IMR-90 (cell line): Measurements from ENCODE around the gene FAM149B1. TPM values are rescaled to one million over a fixed set of nuclear protein-coding genes. Genes with fewer than 3 reads are reported as not detected.

ENCODE experiments used
- ATAC-seq: fragments of 200-7000 bp; cut with Tn5 transposase; 2 replicates; pipeline ENCODE4 v1.9.1; 2020; ENCODE audit warnings: low read depth, mild to moderate bottlenecking, moderate library complexity
- BruUV-seq: library from RNA; stranded (reverse); fragments of 400-500 nt; replicated peaks from 2 replicates; lab custom pipeline; 2021; lab: Mats Ljungman, UMichigan
- CTCF ChIA-PET: fragments of 300-600 bp; formaldehyde crosslinking; extraction: SDS; loops from one replicate; lab custom pipeline; 2021; ENCODE audit warnings: antibody characterized with exemption; lab: Yijun Ruan, JAX
- POLR2A ChIA-PET: fragments of 300-600 bp; sonication (Branson Sonifier 250); formaldehyde crosslinking; loops from one replicate; lab custom pipeline; 2022; ENCODE audit warnings: antibody characterized with exemption; ENCODE audit not compliant: unreplicated experiment; lab: Charles Lee
- DNase-seq: peaks from one replicate; pipeline ENCODE4 v3.0.0; 2013
- H2AFZ ChIP-seq: replicated peaks from 2 replicates; pipeline ENCODE3; 2013; ENCODE audit warnings: low read length, mild to moderate bottlenecking; ENCODE audit not compliant: poor library complexity
- H2AK5ac ChIP-seq: 2 replicates; pipeline ENCODE4 v1.6.1; 2013; ENCODE audit warnings: low read depth, low read length, inconsistent platforms
- H2AK9ac ChIP-seq: replicated peaks from 2 replicates; pipeline ENCODE3; 2013; ENCODE audit warnings: mild to moderate bottlenecking, low read depth, low read length, moderate library complexity; ENCODE audit not compliant: poor library complexity
- H2BK120ac ChIP-seq: 2 replicates; pipeline ENCODE4 v1.6.1; 2013; ENCODE audit warnings: low read depth, low read length, inconsistent platforms
- H2BK15ac ChIP-seq: 3 replicates; pipeline ENCODE4 v1.6.1; 2013; ENCODE audit warnings: low read depth, low read length, inconsistent platforms
- H2BK20ac ChIP-seq: 2 replicates; pipeline ENCODE4 v1.6.1; 2013; ENCODE audit warnings: low read depth, mild to moderate bottlenecking, inconsistent platforms, low read length, moderate library complexity
- H2BK5ac ChIP-seq: 2 replicates; pipeline ENCODE4 v1.6.1; 2013; ENCODE audit warnings: mild to moderate bottlenecking, low read depth, low read length, inconsistent platforms; ENCODE audit not compliant: poor library complexity, severe bottlenecking
- H3K14ac ChIP-seq: replicated peaks from 2 replicates; pipeline ENCODE4 v1.6.1; 2013; ENCODE audit warnings: low read depth, low read length, inconsistent platforms
- H3K18ac ChIP-seq: 2 replicates; pipeline ENCODE4 v1.6.1; 2013; ENCODE audit warnings: low read depth, low read length, control low read depth
- H3K23ac ChIP-seq: 2 replicates; pipeline ENCODE4 v1.6.1; 2013; ENCODE audit warnings: low read depth, low read length, inconsistent platforms
- H3K27ac ChIP-seq: 2 replicates; pipeline ENCODE4 v1.5.1; 2013; ENCODE audit warnings: mild to moderate bottlenecking, control low read depth, low read length; ENCODE audit not compliant: insufficient read depth
- H3K27me3 ChIP-seq: 2 replicates; pipeline ENCODE4 v1.6.1; 2013; ENCODE audit warnings: low read length; ENCODE audit not compliant: control insufficient read depth, insufficient read depth
- H3K36me3 ChIP-seq: 2 replicates; pipeline ENCODE4 v1.6.1; 2013; ENCODE audit warnings: low read length, mixed read lengths; ENCODE audit not compliant: control insufficient read depth, insufficient read depth
- H3K4ac ChIP-seq: 2 replicates; pipeline ENCODE4 v1.6.1; 2013; ENCODE audit warnings: low read depth, low read length, inconsistent platforms
- H3K4me1 ChIP-seq: 2 replicates; pipeline ENCODE4 v1.6.1; 2013; ENCODE audit warnings: low read length, mixed read lengths; ENCODE audit not compliant: control insufficient read depth, insufficient read depth
- H3K4me2 ChIP-seq: 2 replicates; pipeline ENCODE4 v1.6.1; 2013; ENCODE audit warnings: low read depth, mild to moderate bottlenecking, control low read depth, low read length, moderate library complexity
- H3K4me3 ChIP-seq: 2 replicates; pipeline ENCODE4 v1.5.1; 2013; ENCODE audit warnings: low read depth, mild to moderate bottlenecking, control low read depth, low read length, moderate library complexity; ENCODE audit not compliant: insufficient read depth
- H3K56ac ChIP-seq: 2 replicates; pipeline ENCODE4 v1.6.1; 2013; ENCODE audit warnings: low read length, inconsistent platforms; ENCODE audit not compliant: insufficient read depth; ENCODE audit errors: extremely low read depth
- H3K79me1 ChIP-seq, 2 experiments: 2 replicates each; pipeline ENCODE4 v1.6.1; 2013; ENCODE audit warnings: low read length in 2 of 2, inconsistent platforms in 1 of 2, low read depth in 1 of 2
- H3K9ac ChIP-seq: 2 replicates; pipeline ENCODE4 v1.6.1; 2013; ENCODE audit warnings: low read depth, low read length, control low read depth
- H3K9me1 ChIP-seq: 2 replicates; pipeline ENCODE4 v1.6.1; 2013; ENCODE audit warnings: low read length, inconsistent platforms; ENCODE audit not compliant: insufficient read depth
- H3K9me3 ChIP-seq: 2 replicates; pipeline ENCODE4 v1.6.1; 2013; ENCODE audit warnings: low read length; ENCODE audit not compliant: control insufficient read depth, insufficient read depth
- H4K20me1 ChIP-seq: 2 replicates; pipeline ENCODE4 v1.6.1; 2013; ENCODE audit warnings: low read length, inconsistent platforms; ENCODE audit not compliant: insufficient read depth
- H4K5ac ChIP-seq: 2 replicates; pipeline ENCODE4 v1.6.1; 2013; ENCODE audit warnings: mild to moderate bottlenecking, low read depth, low read length, control low read depth
- H4K8ac ChIP-seq, 2 experiments: 2 replicates each; pipeline ENCODE4 v1.6.1; 2013; ENCODE audit warnings: low read depth in 2 of 2, low read length in 2 of 2, control low read depth in 1 of 2, inconsistent platforms in 1 of 2
- H4K91ac ChIP-seq: 2 replicates; pipeline ENCODE4 v1.6.1; 2013; ENCODE audit warnings: low read depth, low read length, inconsistent platforms; ENCODE audit not compliant: insufficient read depth
- MXI1 ChIP-seq: IDR thresholded peaks from 2 replicates; pipeline ENCODE4 v1.6.1; 2012; ENCODE audit warnings: low read depth, mild to moderate bottlenecking, low read length, moderate library complexity, borderline replicate concordance
- NFE2L2 ChIP-seq: fragments of 150-350 bp; IDR thresholded peaks from 2 replicates; pipeline ENCODE4 v1.6.1; 2016; ENCODE audit warnings: low read depth, mild to moderate bottlenecking, low read length
- RAD21 ChIP-seq: IDR thresholded peaks from 2 replicates; pipeline ENCODE4 v1.6.1; 2012; ENCODE audit warnings: low read length, improper control_type of control experiment
- WGBS, 2 experiments: methylation state at CpG; one replicate each; pipeline versions ENCODE4 v1.1.5 to v1.1.7; 2013; ENCODE audit warnings: missing lambda C conversion rate in 2 of 2; ENCODE audit not compliant: insufficient read length in 1 of 2; ENCODE audit errors: extremely low coverage in 2 of 2; 5-methylcytosine and 5-hydroxymethylcytosine counted together
- dilution Hi-C: fragments of 300-500 bp; cut with HindIII; formaldehyde crosslinking; loops from one replicate; pipeline ENCODE4 v1.14.3; 2018; ENCODE audit warnings: low sequenced_read_pairs; ENCODE audit not compliant: unreplicated experiment
- in situ Hi-C: fragments of 300-500 bp; cut with MboI; formaldehyde crosslinking; loops from 3 replicates; pipeline ENCODE4 v1.14.3; 2019; ENCODE audit warnings: low sequenced_read_pairs, inconsistent platforms, mixed read lengths
- intact Hi-C: fragments of 100-400 bp; cut with micrococcal nuclease; formaldehyde crosslinking; loops from 2 replicates; pipeline ENCODE4 v1.10.0; 2022
- polyA plus RNA-seq, 3 experiments: library from polyadenylated mRNA; depleted of rRNA; stranded (reverse); fragments of >200 nt; gene quantifications; 2 replicates each; pipeline ENCODE4 v1.2.3, GENCODE V29; 2012; ENCODE audit warnings: low replicate concordance in 1 of 3
- total RNA-seq: library from RNA; depleted of rRNA; stranded (reverse); fragments of >200 nt; gene quantifications from 2 replicates; pipeline ENCODE4 v1.2.3, GENCODE V29; 2012
- TF ChIP-seq, protein P1 (sequence below): conservative IDR thresholded peaks from 2 replicates; pipeline ENCODE4 v1.5.1; 2012; ENCODE audit warnings: mild to moderate bottlenecking, low read depth, low read length, improper control_type of control experiment

FAM149B1 gene
- total and polyA plus RNA-seq, 2 of the 4 experiments (the other 2 are of a cell fraction): 21.7 to 28.3 TPM

DNA sequence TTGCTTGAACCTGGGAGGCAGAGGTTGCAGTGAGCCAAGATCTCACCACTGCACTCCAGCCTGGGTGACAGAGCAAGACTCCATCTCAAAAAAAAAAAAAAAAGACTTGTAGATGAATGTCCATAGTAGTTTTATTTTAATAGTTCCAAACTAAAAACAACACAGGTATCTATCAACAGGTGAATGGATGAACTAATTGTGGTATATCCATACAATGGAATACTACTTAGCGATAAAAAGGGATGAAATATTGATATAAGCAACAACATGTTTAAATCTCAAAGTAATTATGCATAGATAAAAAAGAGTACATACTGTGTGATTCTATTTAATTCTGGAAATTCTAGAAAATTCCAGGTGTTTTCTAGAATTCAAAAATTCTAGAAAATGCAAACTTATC, 122.0 kb downstream of the FAM149B1 start:
- Histone ChIP-seq H3K27ac (no peak overlapping the region), H3K9ac (no peak overlapping the region), H3K4me2 (no peak overlapping the region), H3K4me1 (no peaks in the 10 kb centered on the region), H3K4ac (no peak overlapping the region), H3K18ac (no peak overlapping the region), H4K8ac (no peak overlapping the region), H3K27me3 (peaks cover 8% of the 10 kb centered on the region; the same call in 1 of the 2 replicates), H2BK5ac (no peak overlapping the region), H3K79me1 (no peaks in the 10 kb centered on the region), H4K5ac (no peak overlapping the region), H3K23ac (no peak overlapping the region), H2BK20ac (no peak overlapping the region), H3K36me3 (no peaks in the 10 kb centered on the region), H2BK15ac (no peak overlapping the region), H2AK5ac (no peak overlapping the region), H2AK9ac (no peak overlapping the region), H3K9me3 (no peaks in the 10 kb centered on the region), H3K4me3 (no peak overlapping the region), H2AFZ (no peak overlapping the region), H2BK120ac (no peak overlapping the region), H4K91ac (no peak overlapping the region), H4K20me1 (no peaks in the 10 kb centered on the region), H3K9me1 (no peaks in the 10 kb centered on the region), H3K56ac (no peak overlapping the region), H3K14ac (no peak overlapping the region)
- TF ChIP-seq, protein P1, sequence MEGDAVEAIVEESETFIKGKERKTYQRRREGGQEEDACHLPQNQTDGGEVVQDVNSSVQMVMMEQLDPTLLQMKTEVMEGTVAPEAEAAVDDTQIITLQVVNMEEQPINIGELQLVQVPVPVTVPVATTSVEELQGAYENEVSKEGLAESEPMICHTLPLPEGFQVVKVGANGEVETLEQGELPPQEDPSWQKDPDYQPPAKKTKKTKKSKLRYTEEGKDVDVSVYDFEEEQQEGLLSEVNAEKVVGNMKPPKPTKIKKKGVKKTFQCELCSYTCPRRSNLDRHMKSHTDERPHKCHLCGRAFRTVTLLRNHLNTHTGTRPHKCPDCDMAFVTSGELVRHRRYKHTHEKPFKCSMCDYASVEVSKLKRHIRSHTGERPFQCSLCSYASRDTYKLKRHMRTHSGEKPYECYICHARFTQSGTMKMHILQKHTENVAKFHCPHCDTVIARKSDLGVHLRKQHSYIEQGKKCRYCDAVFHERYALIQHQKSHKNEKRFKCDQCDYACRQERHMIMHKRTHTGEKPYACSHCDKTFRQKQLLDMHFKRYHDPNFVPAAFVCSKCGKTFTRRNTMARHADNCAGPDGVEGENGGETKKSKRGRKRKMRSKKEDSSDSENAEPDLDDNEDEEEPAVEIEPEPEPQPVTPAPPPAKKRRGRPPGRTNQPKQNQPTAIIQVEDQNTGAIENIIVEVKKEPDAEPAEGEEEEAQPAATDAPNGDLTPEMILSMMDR: no peak
- TF ChIP-seq NFE2L2 (no peak), MXI1 (no peak), RAD21 (no peak)
- no peak for ATAC-seq
- dilution Hi-C loops (no loop called here), in situ Hi-C loops (no loop called here), intact Hi-C loops (no loop called here)
- no TSS peak for BruUV-seq
- ChIA-PET POLR2A (no interaction called here), CTCF (no interaction called here)
- WGBS, 2 experiments: no CpG with 5 or more reads among the region's 1 CpG
- no peak for DNase-seq
